GM19463 (cell line): ENCODE measurements around the gene DHFR.

Experiments used
- ATAC-seq: cut with Tn5 transposase; IDR thresholded peaks from one replicate; pipeline ENCODE4 v1.9.1; 2021; ENCODE audit warnings: mild to moderate bottlenecking, moderate library complexity; ENCODE audit not compliant: unreplicated experiment

DHFR gene

GRCh38 chr5:80655231-80655774 lies 520 bp upstream of the DHFR start:
- no peak for ATAC-seq

GRCh38 chr5:80654054-80654390 lies 761 bp downstream of the DHFR start:
- peak; percentile 0 for ATAC-seq

GRCh38 chr5:80653502-80653901 lies 1.3 kb downstream of the DHFR start:
- ATAC-seq: no peak

- no peak for ATAC-seq
Observed at GRCh38 chr5:80646926-80647325, 7.9 kb downstream of the DHFR start.

GRCh38 chr5:80644900-80645299 lies 9.9 kb downstream of the DHFR start:
- ATAC-seq: no peak

GRCh38 chr5:80641353-80641752 lies 13.4 kb downstream of the DHFR start:
- no peak for ATAC-seq

GRCh38 chr5:80634193-80634592 lies 20.6 kb downstream of the DHFR start:
- ATAC-seq: no peak

- ATAC-seq: no peak
Observed at GRCh38 chr5:80632700-80633099, 22.1 kb downstream of the DHFR start.

GRCh38 chr5:80631278-80632259 lies 23.2 kb downstream of the DHFR start:
- ATAC-seq: no peak

- ATAC-seq: no peak
Observed at GRCh38 chr5:80629281-80629680, 25.5 kb downstream of the DHFR start.

- ATAC-seq: no peak
Observed at GRCh38 chr5:80625230-80625629, 29.6 kb downstream of the DHFR start.

- ATAC-seq: no peak
Observed at GRCh38 chr5:80623999-80624398, 30.8 kb downstream of the DHFR start.

GRCh38 chr5:80622756-80623155 lies 32.0 kb downstream of the DHFR start:
- no peak for ATAC-seq

GRCh38 chr5:80620211-80620610 lies 34.6 kb downstream of the DHFR start:
- ATAC-seq: no peak

GRCh38 chr5:80619086-80619485 lies 35.7 kb downstream of the DHFR start:
- ATAC-seq: no peak

- no peak for ATAC-seq
Observed at GRCh38 chr5:80618438-80618837, 36.3 kb downstream of the DHFR start.

- no peak for ATAC-seq
Observed at GRCh38 chr5:80615266-80615914, 39.4 kb downstream of the DHFR start.

GRCh38 chr5:80609692-80610091 lies 45.1 kb downstream of the DHFR start:
- ATAC-seq: no peak

- no peak for ATAC-seq
Observed at GRCh38 chr5:80608731-80609130, 46.1 kb downstream of the DHFR start.

GRCh38 chr5:80607832-80608231 lies 47.0 kb downstream of the DHFR start:
- ATAC-seq: peak; percentile 95

- ATAC-seq: no peak
Observed at GRCh38 chr5:80607343-80607742, 47.4 kb downstream of the DHFR start.
